HepG2 (cell line): ENCODE data around the gene SWSAP1. TPM values are rescaled to one million over a fixed set of nuclear protein-coding genes. Genes with fewer than 3 reads are reported as not detected.

Source experiments
- DBP ChIP-seq: sonication (generic); formaldehyde crosslinking; IDR thresholded peaks from 2 replicates; pipeline ENCODE4 v1.4.0; 2020; ENCODE audit warnings: missing genetic modification reagents; ENCODE audit errors: not compliant biosample characterization
- ETV6 ChIP-seq: sonication (generic); formaldehyde crosslinking; conservative IDR thresholded peaks from 2 replicates; pipeline ENCODE4 v1.4.0; 2020; ENCODE audit warnings: missing genetic modification reagents
- FOXO4 ChIP-seq: sonication (generic); formaldehyde crosslinking; conservative IDR thresholded peaks from 2 replicates; pipeline ENCODE4 v1.8.1; 2023; ENCODE audit warnings: missing genetic modification reagents
- HOXA7 ChIP-seq: sonication (generic); formaldehyde crosslinking; IDR thresholded peaks from 2 replicates; pipeline ENCODE4 v1.8.1; 2022; ENCODE audit warnings: mild to moderate bottlenecking, missing genetic modification reagents, moderate library complexity
- IRX3 ChIP-seq: sonication (generic); formaldehyde crosslinking; IDR thresholded peaks from 2 replicates; pipeline ENCODE4 v1.8.1; 2023; ENCODE audit warnings: mild to moderate bottlenecking, low read depth, missing genetic modification reagents, borderline replicate concordance
- MED8 ChIP-seq: sonication (generic); formaldehyde crosslinking; IDR thresholded peaks from 2 replicates; pipeline ENCODE4 v1.8.1; 2023; ENCODE audit warnings: mild to moderate bottlenecking, missing genetic modification reagents; ENCODE audit not compliant: insufficient replicate concordance
- MIER2 ChIP-seq: IDR thresholded peaks from 2 replicates; pipeline ENCODE4 v1.6.1; 2016; ENCODE audit warnings: missing biosample characterization, missing genetic modification reagents
- MIXL1 ChIP-seq: IDR thresholded peaks from 2 replicates; pipeline ENCODE4 v1.6.1; 2016
- PTBP1 ChIP-seq: fragments of 200-400 bp; formaldehyde crosslinking; IDR thresholded peaks from 2 replicates; pipeline ENCODE4 v1.6.1; 2018; ENCODE audit warnings: low read length, low read depth; ENCODE audit not compliant: poor library complexity, severe bottlenecking
- ZBED4 ChIP-seq: sonication (generic); formaldehyde crosslinking; IDR thresholded peaks from 2 replicates; pipeline ENCODE4 v1.4.0; 2020; ENCODE audit warnings: missing genetic modification reagents, borderline replicate concordance
- ZBTB42 ChIP-seq: sonication (generic); formaldehyde crosslinking; IDR thresholded peaks from 2 replicates; pipeline ENCODE4 v1.5.0; 2020; ENCODE audit warnings: mild to moderate bottlenecking, missing genetic modification reagents
- ZFP41 ChIP-seq: sonication (generic); formaldehyde crosslinking; IDR thresholded peaks from 2 replicates; pipeline ENCODE4 v1.4.0; 2020; ENCODE audit warnings: mild to moderate bottlenecking, missing genetic modification reagents, borderline replicate concordance
- ZNF121 ChIP-seq: sonication (generic); formaldehyde crosslinking; IDR thresholded peaks from 2 replicates; pipeline ENCODE4 v1.5.0; 2020; ENCODE audit warnings: mild to moderate bottlenecking, missing genetic modification reagents
- ZNF136 ChIP-seq: sonication (generic); formaldehyde crosslinking; IDR thresholded peaks from 2 replicates; pipeline ENCODE4 v1.8.1; 2022; ENCODE audit warnings: low read depth, mild to moderate bottlenecking, moderate library complexity, missing genetic modification reagents
- ZNF3 ChIP-seq: IDR thresholded peaks from 2 replicates; pipeline ENCODE4 v1.7.0; 2017; ENCODE audit warnings: inconsistent platforms
- ZNF552 ChIP-seq: sonication (generic); formaldehyde crosslinking; IDR thresholded peaks from 2 replicates; pipeline ENCODE4 v1.9.0; 2022; ENCODE audit warnings: missing genetic modification reagents, mild to moderate bottlenecking, borderline replicate concordance
- ZNF749 ChIP-seq: sonication (generic); formaldehyde crosslinking; IDR thresholded peaks from 2 replicates; pipeline ENCODE4 v1.8.0; 2022; ENCODE audit warnings: mild to moderate bottlenecking, missing genetic modification reagents, moderate library complexity, borderline replicate concordance
- ZNF776 ChIP-seq: sonication (generic); formaldehyde crosslinking; IDR thresholded peaks from 2 replicates; pipeline ENCODE4 v1.4.0; 2020; ENCODE audit warnings: mild to moderate bottlenecking, missing genetic modification reagents
- ZSCAN22 ChIP-seq: sonication (generic); formaldehyde crosslinking; IDR thresholded peaks from 2 replicates; pipeline ENCODE4 v1.4.0; 2020; ENCODE audit warnings: mild to moderate bottlenecking, missing genetic modification reagents
- polyA plus RNA-seq, 8 experiments: library from polyadenylated mRNA; depleted of rRNA in 3 of 8; stranded (reverse) in 7 of 8; unstranded in 1 of 8; fragments of >200 nt; fragmentation: Illumina TruSeq in 4 of 8; extraction: Trizol in 4 of 8; gene quantifications; 2 replicates each; pipeline versions ENCODE4 v1.2.1 to v1.2.3, GENCODE V29; 2011 to 2016; ENCODE audit warnings: low read depth in 4 of 8, missing spikeins in 1 of 8, mixed read lengths in 1 of 8; ENCODE audit not compliant: insufficient read depth in 1 of 8
- total RNA-seq, 5 experiments: library from RNA; depleted of rRNA; stranded (reverse); fragments of >200 nt; fragmentation: Illumina TruSeq; extraction: Trizol; gene quantifications; 2 replicates each; pipeline ENCODE4 v1.2.3, GENCODE V29; 2016; ENCODE audit warnings: low read depth in 1 of 5
- TF ChIP-seq, protein P1 (sequence below): sonication (generic); formaldehyde crosslinking; IDR thresholded peaks from 2 replicates; pipeline ENCODE4 v1.9.0; 2021; ENCODE audit warnings: missing genetic modification reagents, mild to moderate bottlenecking, borderline replicate concordance

Gene SWSAP1
- total and polyA plus RNA-seq, 2 of the 13 experiments (the other 11 are each of a cell fraction or from before 2014, with no cell fraction given): 2.7 to 3.3 TPM

GRCh38 chr19:11374433-11375142 lies at the start of gene SWSAP1 (continued):
- TF ChIP-seq FOXO4 (CRISPR knock-in tag): no peak
- no peak for TF ChIP-seq ZNF121
- TF ChIP-seq ZNF552 (CRISPR knock-in tag): 0 out of 2 replicates have a peak, but pooled peaks have one; percentile 57
- TF ChIP-seq ZNF136 (CRISPR knock-in tag): peak; percentile 60; the same call in 1 of the 2 replicates
- no peak for TF ChIP-seq HOXA7 (CRISPR knock-in tag)
- TF ChIP-seq, protein P1, sequence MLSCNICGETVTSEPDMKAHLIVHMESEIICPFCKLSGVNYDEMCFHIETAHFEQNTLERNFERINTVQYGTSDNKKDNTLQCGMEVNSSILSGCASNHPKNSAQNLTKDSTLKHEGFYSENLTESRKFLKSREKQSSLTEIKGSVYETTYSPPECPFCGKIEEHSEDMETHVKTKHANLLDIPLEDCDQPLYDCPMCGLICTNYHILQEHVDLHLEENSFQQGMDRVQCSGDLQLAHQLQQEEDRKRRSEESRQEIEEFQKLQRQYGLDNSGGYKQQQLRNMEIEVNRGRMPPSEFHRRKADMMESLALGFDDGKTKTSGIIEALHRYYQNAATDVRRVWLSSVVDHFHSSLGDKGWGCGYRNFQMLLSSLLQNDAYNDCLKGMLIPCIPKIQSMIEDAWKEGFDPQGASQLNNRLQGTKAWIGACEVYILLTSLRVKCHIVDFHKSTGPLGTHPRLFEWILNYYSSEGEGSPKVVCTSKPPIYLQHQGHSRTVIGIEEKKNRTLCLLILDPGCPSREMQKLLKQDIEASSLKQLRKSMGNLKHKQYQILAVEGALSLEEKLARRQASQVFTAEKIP: no peak
- 0 out of 2 replicates have a peak, but pooled peaks have one; percentile 71 for TF ChIP-seq ZBTB42
- TF ChIP-seq DBP (CRISPR knock-in tag): no peak
- peak; percentile 34 for TF ChIP-seq MIXL1 (CRISPR knock-in tag)
- 0 out of 2 replicates have a peak, but pooled peaks have one; percentile 34 for TF ChIP-seq IRX3 (CRISPR knock-in tag)
- TF ChIP-seq ZNF3 (CRISPR knock-in tag): no peak
- TF ChIP-seq MIER2 (CRISPR knock-in tag): no peak
- 0 out of 2 replicates have a peak, but pooled peaks have one; percentile 62 for TF ChIP-seq ETV6 (CRISPR knock-in tag)
- no peak for TF ChIP-seq ZNF776 (CRISPR knock-in tag)
- peak; percentile 74; the same call in 1 of the 2 replicates for TF ChIP-seq ZBED4 (CRISPR knock-in tag)
- no peak for TF ChIP-seq ZFP41 (CRISPR knock-in tag)
- TF ChIP-seq ZSCAN22 (CRISPR knock-in tag): no peak
- TF ChIP-seq ZNF749 (CRISPR knock-in tag): no peak; the same call in 1 of the 2 replicates
- no peak for TF ChIP-seq PTBP1
- TF ChIP-seq MED8 (CRISPR knock-in tag): no peak
